Measurements from ENCODE around the gene DIPK1B. TPM values are rescaled to one million over a fixed set of nuclear protein-coding genes. Genes with fewer than 3 reads are reported as not detected.
A peak's percentile ranks its signal among the peaks of the same experiment; 100 is the strongest.

The DIPK1B gene
- total RNA-seq, 4 donors from 2014 or later = 4.4 to 12.8 (median 7.5) TPM

DNA sequence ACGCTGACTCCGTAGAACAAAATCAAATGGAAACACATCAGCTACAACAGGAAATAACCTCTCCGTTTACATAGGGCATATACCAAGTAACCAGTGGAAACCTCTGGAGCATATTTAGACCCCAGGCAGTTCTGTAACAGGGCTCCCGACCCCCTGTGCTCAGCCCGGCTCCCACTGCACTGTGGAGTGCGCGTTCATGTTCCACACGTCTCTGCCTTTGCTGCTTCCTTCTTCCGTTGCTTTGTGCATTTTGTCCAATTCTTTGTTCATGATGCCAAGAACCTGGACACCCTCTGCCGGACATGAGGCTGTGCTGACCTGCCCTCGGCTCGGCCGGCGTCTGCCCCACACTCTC lies 19.3 kb upstream of the DIPK1B start:
- TF ChIP-seq, protein P1, sequence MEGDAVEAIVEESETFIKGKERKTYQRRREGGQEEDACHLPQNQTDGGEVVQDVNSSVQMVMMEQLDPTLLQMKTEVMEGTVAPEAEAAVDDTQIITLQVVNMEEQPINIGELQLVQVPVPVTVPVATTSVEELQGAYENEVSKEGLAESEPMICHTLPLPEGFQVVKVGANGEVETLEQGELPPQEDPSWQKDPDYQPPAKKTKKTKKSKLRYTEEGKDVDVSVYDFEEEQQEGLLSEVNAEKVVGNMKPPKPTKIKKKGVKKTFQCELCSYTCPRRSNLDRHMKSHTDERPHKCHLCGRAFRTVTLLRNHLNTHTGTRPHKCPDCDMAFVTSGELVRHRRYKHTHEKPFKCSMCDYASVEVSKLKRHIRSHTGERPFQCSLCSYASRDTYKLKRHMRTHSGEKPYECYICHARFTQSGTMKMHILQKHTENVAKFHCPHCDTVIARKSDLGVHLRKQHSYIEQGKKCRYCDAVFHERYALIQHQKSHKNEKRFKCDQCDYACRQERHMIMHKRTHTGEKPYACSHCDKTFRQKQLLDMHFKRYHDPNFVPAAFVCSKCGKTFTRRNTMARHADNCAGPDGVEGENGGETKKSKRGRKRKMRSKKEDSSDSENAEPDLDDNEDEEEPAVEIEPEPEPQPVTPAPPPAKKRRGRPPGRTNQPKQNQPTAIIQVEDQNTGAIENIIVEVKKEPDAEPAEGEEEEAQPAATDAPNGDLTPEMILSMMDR (IDR thresholded peaks at IDR 0.05) = no peak
- ATAC-seq (ENCODE audit: low FRiP score) (no peak), DNase-seq (ENCODE audit: low spot score) (no peak)

DNA sequence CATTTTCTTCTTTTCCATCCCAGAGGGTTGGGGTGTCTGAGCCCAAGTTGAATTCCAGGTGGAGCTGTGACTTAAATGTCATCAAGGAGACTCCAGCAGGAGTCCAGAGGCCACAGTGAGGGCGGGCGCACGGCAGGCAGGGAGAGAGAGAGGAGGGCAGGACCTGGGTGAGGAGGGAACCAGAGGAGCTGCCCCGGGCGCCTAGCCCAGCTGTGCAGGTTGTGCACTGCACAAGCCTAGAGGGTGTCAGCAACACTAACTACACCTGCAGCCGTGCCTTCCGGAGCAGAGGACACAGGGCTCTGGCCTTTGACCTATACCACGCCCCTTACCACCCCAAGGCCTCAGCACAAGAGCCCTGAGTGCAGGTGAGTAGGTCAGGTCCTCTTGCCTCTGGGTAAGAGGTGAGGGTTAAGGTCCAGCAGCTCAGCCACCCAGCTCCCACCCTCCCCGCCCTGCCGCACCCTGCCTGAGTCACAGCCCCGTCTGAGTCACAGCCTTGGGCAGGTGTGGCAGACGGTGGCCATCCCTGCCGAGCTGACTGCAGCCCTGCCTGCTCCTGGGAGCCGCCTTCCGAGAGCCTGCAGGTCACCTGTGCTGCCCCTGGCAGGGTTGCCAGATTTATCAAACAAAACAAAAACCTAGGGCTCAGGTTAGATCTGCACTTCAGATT lies 18.7 kb upstream of the DIPK1B start:
- TF ChIP-seq, protein P1 (IDR thresholded peaks at IDR 0.05) = no peak
- no peak for DNase-seq (ENCODE audit: low spot score)
- peak; percentile 59 for ATAC-seq (ENCODE audit: low FRiP score)

DNA sequence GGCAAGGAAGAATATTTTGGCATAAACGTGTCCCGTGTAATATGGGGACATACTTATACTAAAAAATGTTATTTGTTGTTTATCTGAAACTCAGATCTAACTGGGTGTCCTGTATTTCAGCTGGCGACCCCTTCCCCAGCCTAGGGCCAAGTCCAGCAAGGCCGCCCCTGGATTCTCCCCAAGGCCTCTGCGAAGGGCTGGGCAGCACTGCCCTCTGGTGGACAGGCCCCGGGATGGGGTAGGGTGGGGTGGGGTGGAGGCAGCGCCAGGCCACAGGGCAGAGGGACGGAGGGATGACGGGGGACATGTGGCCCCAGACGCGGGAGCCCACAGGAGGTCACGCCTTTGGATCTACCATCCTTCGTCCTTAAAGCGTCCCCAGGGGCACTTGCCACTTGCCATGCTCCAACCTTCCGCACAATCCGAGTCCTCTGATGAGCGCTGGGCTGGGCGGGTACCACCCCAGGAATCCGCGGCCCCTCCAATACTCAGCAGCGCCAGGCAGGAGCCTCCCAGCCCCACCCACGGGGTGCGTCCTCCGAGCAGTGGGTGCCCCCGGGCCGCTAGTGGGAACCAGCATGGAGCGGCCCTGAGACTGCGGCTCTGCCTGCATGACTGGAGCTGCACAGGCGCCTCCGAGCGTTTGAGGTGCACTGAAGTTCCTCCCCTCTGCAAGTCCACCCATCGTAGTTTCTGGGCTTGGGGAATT lies 18.1 kb upstream of the DIPK1B start:
- TF ChIP-seq, protein P1 (IDR thresholded peaks at IDR 0.05) = peak in 1 of 3 donors; percentile 25
- ATAC-seq (ENCODE audit: low FRiP score) (peak; percentile 48), DNase-seq (ENCODE audit: low spot score) (peak; percentile 52)

DNA sequence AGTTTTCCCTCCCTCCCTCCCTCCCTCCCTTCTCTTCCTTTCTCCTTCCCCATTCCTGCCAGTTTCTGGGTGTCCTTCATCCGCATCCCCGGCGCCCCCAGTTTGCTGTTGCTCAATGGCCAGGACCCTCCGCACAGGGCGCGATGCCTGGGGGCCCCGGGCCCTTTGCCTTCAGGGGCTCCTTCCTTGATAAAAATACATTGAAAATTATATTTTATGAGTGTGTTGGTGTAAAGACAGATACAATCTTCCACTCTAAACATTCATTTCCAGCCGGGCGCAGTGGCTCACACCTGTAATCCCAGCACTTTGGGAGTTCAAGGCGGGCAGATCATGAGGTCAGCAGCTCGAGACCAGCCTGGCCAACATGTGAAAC lies 17.5 kb upstream of the DIPK1B start:
- DNase-seq (ENCODE audit: low spot score) (no peak), ATAC-seq (ENCODE audit: low FRiP score) (no peak)
- TF ChIP-seq, protein P1 (IDR thresholded peaks at IDR 0.05) = no peak

GRCh38 chr9:136695435-136695895 lies 16.9 kb upstream of the DIPK1B start:
- ATAC-seq (ENCODE audit: low FRiP score) = no peak
- TF ChIP-seq, protein P1 (IDR thresholded peaks at IDR 0.05) = no peak
- DNase-seq (ENCODE audit: low spot score) = no peak

DNA sequence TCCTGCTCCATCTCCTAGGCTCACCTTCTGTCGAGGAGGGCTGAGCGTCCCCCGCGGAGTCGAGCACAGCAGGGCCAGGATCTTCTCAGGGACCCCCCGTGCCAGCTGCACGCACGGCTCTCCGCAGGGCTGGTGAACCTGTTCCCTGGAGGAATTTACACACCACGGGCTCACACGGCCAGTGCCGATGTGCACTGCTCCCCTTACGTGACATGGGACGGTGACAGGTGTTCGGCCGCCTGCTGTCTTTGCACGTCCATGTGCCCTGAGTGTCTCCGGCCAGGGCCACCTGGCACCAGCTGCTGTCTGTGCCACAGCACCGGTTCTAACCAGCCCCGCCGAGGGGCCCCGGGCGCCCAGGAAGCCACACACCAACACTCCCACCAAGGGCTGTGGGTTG lies 16.4 kb upstream of the DIPK1B start:
- ATAC-seq (ENCODE audit: low FRiP score) (no peak), DNase-seq (ENCODE audit: low spot score) (no peak)
- TF ChIP-seq, protein P1 (IDR thresholded peaks at IDR 0.05) = no peak

GRCh38 chr9:136696502-136696901 lies 15.9 kb upstream of the DIPK1B start:
- TF ChIP-seq, protein P1 (IDR thresholded peaks at IDR 0.05) = no peak
- DNase-seq (ENCODE audit: low spot score) (no peak), ATAC-seq (ENCODE audit: low FRiP score) (no peak)
